HepG2 (cell line): ENCODE results near the gene DNAAF1. TPM values are rescaled to one million over a fixed set of nuclear protein-coding genes. Genes with fewer than 3 reads are reported as not detected.

Experiments used
- ATAC-seq: fragments of 200-7000 bp; cut with Tn5 transposase; 3 replicates; pipeline ENCODE4 v1.9.1; 2020; ENCODE audit warnings: mild to moderate bottlenecking, moderate library complexity
- BruUV-seq: library from RNA; stranded (reverse); fragments of 400-500 nt; replicated peaks from 2 replicates; lab custom pipeline; 2021; lab: Mats Ljungman, UMichigan
- CTCF ChIA-PET: fragments of 300-600 bp; formaldehyde crosslinking; extraction: SDS; loops from one replicate; lab custom pipeline; 2021; ENCODE audit warnings: low total read pairs, inconsistent platforms, low intra/inter-chr PET ratio; lab: Yijun Ruan, JAX
- POLR2A ChIA-PET: fragments of 350-600 bp; sonication (Branson Sonifier 250); formaldehyde crosslinking; loops from one replicate; lab custom pipeline; 2020; ENCODE audit warnings: antibody characterized with exemption, inconsistent platforms; lab: Yijun Ruan, JAX
- DNase-seq: peaks from one replicate; pipeline ENCODE4 v3.0.0-alpha.2; 2015; ENCODE audit warnings: low spot score
- FAIRE-seq: peaks from 3 replicates; lab custom pipeline; 2011; peaks lifted over from hg19 to GRCh38; lab: Jason Lieb, UNC
- H2AFZ ChIP-seq: one replicate; pipeline ENCODE4 v1.6.1; 2011; ENCODE audit warnings: low read length, inconsistent platforms
- H3K27ac ChIP-seq: fragments of 300-600 bp; 3 replicates; pipeline ENCODE4 v1.8.0; 2011; ENCODE audit warnings: mixed run types, mild to moderate bottlenecking, mixed read lengths, low read length, inconsistent platforms; ENCODE audit not compliant: insufficient read depth; ENCODE audit errors: extremely low read length
- H3K27me3 ChIP-seq, 2 experiments: fragments of 200-600 bp in 1 of 2; 2 replicates in 1 of 2; 3 replicates in 1 of 2; pipeline versions ENCODE4 v1.6.0 to v1.8.0; 2011; ENCODE audit warnings: low read length in 2 of 2, mild to moderate bottlenecking in 2 of 2, moderate library complexity in 2 of 2, inconsistent platforms in 1 of 2; ENCODE audit not compliant: insufficient read depth in 2 of 2, control insufficient read depth in 1 of 2
- H3K36me3 ChIP-seq, 2 experiments: fragments of 200-600 bp in 1 of 2; replicated peaks in 1 of 2; 2 replicates in 1 of 2; 3 replicates in 1 of 2; pipeline versions ENCODE4 v1.5.1 to v1.8.0; 2011; ENCODE audit warnings: low read length in 2 of 2, inconsistent platforms in 1 of 2; ENCODE audit not compliant: insufficient read depth in 2 of 2, control insufficient read depth in 1 of 2
- H3K4me1 ChIP-seq: 2 replicates; pipeline ENCODE4 v1.5.1; 2012; ENCODE audit warnings: low read length, inconsistent platforms; ENCODE audit not compliant: insufficient read depth
- H3K4me2 ChIP-seq: 2 replicates; pipeline ENCODE4 v1.6.0; 2011; ENCODE audit warnings: low read depth, low read length, inconsistent platforms
- H3K4me3 ChIP-seq, 3 experiments: fragments of 200-600 bp in 1 of 3; sonication (generic), shearing (Covaris generic) in 1 of 3; replicated peaks in 1 of 3; 2 replicates each; pipeline ENCODE4 v1.5.1; 2011 to 2016; ENCODE audit warnings: low read length in 3 of 3, inconsistent platforms in 2 of 3, low read depth in 2 of 3, mild to moderate bottlenecking in 2 of 3, control low read depth in 1 of 3, mixed read lengths in 1 of 3; ENCODE audit not compliant: insufficient read depth in 1 of 3
- H3K79me2 ChIP-seq: one replicate; pipeline ENCODE4 v1.6.1; 2011; ENCODE audit warnings: low read length, inconsistent platforms; ENCODE audit not compliant: insufficient read depth
- H3K9ac ChIP-seq: 2 replicates; pipeline ENCODE4 v1.6.0; 2011; ENCODE audit warnings: mild to moderate bottlenecking, low read depth, low read length, inconsistent platforms; ENCODE audit not compliant: insufficient read depth
- H3K9me3 ChIP-seq: 2 replicates; pipeline ENCODE4 v1.5.1; 2012; ENCODE audit warnings: mild to moderate bottlenecking, low read length
- H4K20me1 ChIP-seq: 2 replicates; pipeline ENCODE4 v1.6.0; 2011; ENCODE audit warnings: inconsistent platforms, mild to moderate bottlenecking, low read length, moderate library complexity; ENCODE audit not compliant: insufficient read depth
- ATF2 ChIP-seq: sonication (generic); formaldehyde crosslinking; IDR thresholded peaks from 2 replicates; pipeline ENCODE4 v1.4.0; 2020; ENCODE audit warnings: missing genetic modification reagents
- HDAC6 ChIP-seq: fragments of 200-600 bp; sonication (generic); IDR thresholded peaks from 2 replicates; pipeline ENCODE4 v1.7.0; 2017; ENCODE audit warnings: mild to moderate bottlenecking, antibody characterized with exemption, low read length, low read depth
- KDM1A ChIP-seq: IDR thresholded peaks from 2 replicates; pipeline ENCODE4 v1.6.1; 2016; ENCODE audit warnings: missing compliant biosample characterization
- KDM6A ChIP-seq: IDR thresholded peaks from 2 replicates; pipeline ENCODE4 v1.6.1; 2016; ENCODE audit warnings: low read depth
- MXD4 ChIP-seq: IDR thresholded peaks from 2 replicates; pipeline ENCODE4 v1.6.1; 2016; ENCODE audit warnings: mild to moderate bottlenecking, missing biosample characterization, missing genetic modification reagents
- TARDBP ChIP-seq: sonication (generic); formaldehyde crosslinking; IDR thresholded peaks from 2 replicates; pipeline ENCODE4 v1.8.0; 2022; ENCODE audit warnings: mild to moderate bottlenecking, missing genetic modification reagents
- THRA ChIP-seq: sonication (generic); formaldehyde crosslinking; IDR thresholded peaks from 2 replicates; pipeline ENCODE4 v1.4.0; 2020; ENCODE audit warnings: missing genetic modification reagents, borderline replicate concordance
- ZNF557 ChIP-seq: sonication (generic); formaldehyde crosslinking; IDR thresholded peaks from 2 replicates; pipeline ENCODE4 v1.4.0; 2020; ENCODE audit warnings: missing genetic modification reagents
- ZNF737 ChIP-seq: sonication (generic); formaldehyde crosslinking; IDR thresholded peaks from 2 replicates; pipeline ENCODE4 v1.5.0; 2020; ENCODE audit warnings: missing genetic modification reagents, mild to moderate bottlenecking, borderline replicate concordance
- ZZZ3 ChIP-seq: sonication (generic); formaldehyde crosslinking; IDR thresholded peaks from 2 replicates; pipeline ENCODE4 v1.4.0; 2020; ENCODE audit warnings: missing genetic modification reagents, mild to moderate bottlenecking, borderline replicate concordance
- WGBS: methylation state at CpG from one replicate; pipeline ENCODE4 v1.1.6; 2017; ENCODE audit warnings: low lambda C conversion rate; 5-methylcytosine and 5-hydroxymethylcytosine counted together
- in situ Hi-C: cut with HindIII; loops from 2 replicates; pipeline ENCODE4 v1.10.0; 2017; ENCODE audit warnings: low pct_unique_long_range_greater_than_20kb; ENCODE audit not compliant: extremely low pct_ligation_motif_present
- intact Hi-C: fragments of 100-400 bp; cut with micrococcal nuclease; formaldehyde crosslinking; loops from one replicate; pipeline ENCODE4 v1.10.0; 2022; ENCODE audit not compliant: unreplicated experiment
- polyA plus RNA-seq, 8 experiments: library from polyadenylated mRNA; depleted of rRNA in 3 of 8; stranded (reverse) in 7 of 8; unstranded in 1 of 8; fragments of >200 nt; fragmentation: Illumina TruSeq in 4 of 8; extraction: Trizol in 4 of 8; gene quantifications; 2 replicates each; pipeline versions ENCODE4 v1.2.1 to v1.2.3, GENCODE V29; 2011 to 2016; ENCODE audit warnings: low read depth in 4 of 8, missing spikeins in 1 of 8, mixed read lengths in 1 of 8; ENCODE audit not compliant: insufficient read depth in 1 of 8
- total RNA-seq, 5 experiments: library from RNA; depleted of rRNA; stranded (reverse); fragments of >200 nt; fragmentation: Illumina TruSeq; extraction: Trizol; gene quantifications; 2 replicates each; pipeline ENCODE4 v1.2.3, GENCODE V29; 2016; ENCODE audit warnings: low read depth in 1 of 5

The DNAAF1 gene
- total and polyA plus RNA-seq, 2 of the 13 experiments (the other 11 are each of a cell fraction or from before 2014, with no cell fraction given): 0.04 TPM; not detected in 1

GRCh38 chr16:84174396-84174795, 29.3 kb downstream of the DNAAF1 start:
- Histone ChIP-seq H3K27me3 (peaks cover 3 to 11% of the 10 kb centered on the region in 2 experiments; a peak in 4 of 5 replicates), H3K4me3 (no peak overlapping the region), H3K27ac (no peak overlapping the region), H4K20me1 (no peaks in the 10 kb centered on the region), H3K9ac (no peak overlapping the region), H3K36me3 (peaks cover 1 to 9% of the 10 kb centered on the region in 2 experiments; a peak in 2 of 5 replicates), H3K9me3 (no peaks in the 10 kb centered on the region), H3K4me1 (peaks cover 37% of the 10 kb centered on the region), H2AFZ (no peak overlapping the region), H3K79me2 (no peaks in the 10 kb centered on the region), H3K4me2 (peak overlapping the region; percentile 28)
- in situ Hi-C loops (no loop called here), intact Hi-C loops (loop anchor here (2.0 kb wide), 1 partner anchor 30 kb away; the partner anchor contains the start of genes DNAAF1 and HSDL1)
- 22% methylated on average over 11 of the region's 11 CpGs for WGBS
- ATAC-seq (no peak), FAIRE-seq (no peak), DNase-seq (no peak)
- TF ChIP-seq KDM1A (no peak), KDM6A (no peak), ZZZ3 (no peak)
- ChIA-PET CTCF (interaction anchor here (1.2 to 2.1 kb wide), 3 partner anchors 30 to 90 kb away, joined by 3 to 23 read pairs (median 6); partner anchors contain the start of genes DNAAF1 and HSDL1), POLR2A (no interaction called here)
- BruUV-seq: no TSS peak

GRCh38 chr16:84175350-84176081, 30.4 kb downstream of the DNAAF1 start:
- H3K36me3 ChIP-seq: peaks cover 3 to 14% of the 10 kb centered on the region in 2 experiments; a peak in 3 of 5 replicates
- peak; percentile 65 for DNase-seq
- ChIA-PET CTCF (interaction anchor here (1.2 to 2.1 kb wide), 3 partner anchors 31 to 91 kb away, joined by 3 to 23 read pairs (median 6); partner anchors contain the start of genes DNAAF1 and HSDL1), POLR2A (interaction anchor here (0.8 to 2.6 kb wide), 7 partner anchors 12 to 221 kb away, joined by 3 to 18 read pairs (median 3); partner anchors contain the start of genes DNAAF1, HSDL1 and TAF1C)
- no peaks in the 10 kb centered on the region for H3K9me3 ChIP-seq
- ATAC-seq: peak; percentile 80
- WGBS: 9% methylated on average over 10 of the region's 10 CpGs
- peak overlapping the region in 1 of 3 experiments; percentile 61; a peak in 1 of 6 replicates for H3K4me3 ChIP-seq
- intact Hi-C loops: loop anchor here (1.0 to 5.0 kb wide), 3 partner anchors 31 to 223 kb away; partner anchors contain the start of genes DNAAF1, HSDL1 and OSGIN1
- H3K4me1 ChIP-seq: peaks cover 37% of the 10 kb centered on the region
- no peak overlapping the region for H3K27ac ChIP-seq
- peak; percentile 94 for FAIRE-seq
- peaks cover 1 to 6% of the 10 kb centered on the region in 2 experiments; a peak in 3 of 5 replicates for H3K27me3 ChIP-seq
- H2AFZ ChIP-seq: no peak overlapping the region
- no TSS peak for BruUV-seq
- H3K79me2 ChIP-seq: no peaks in the 10 kb centered on the region
- in situ Hi-C loops: loop anchor here (5.0 to 25.0 kb wide), 2 partner anchors 88 to 213 kb away; partner anchors contain the start of genes NECAB2 and OSGIN1
- peak overlapping the region; percentile 75 for H3K4me2 ChIP-seq
- H4K20me1 ChIP-seq: no peaks in the 10 kb centered on the region
- no peak overlapping the region for H3K9ac ChIP-seq
- TF ChIP-seq HDAC6 (no peak), MXD4 (CRISPR knock-in tag) (no peak), THRA (CRISPR knock-in tag) (no peak), TARDBP (CRISPR knock-in tag) (0 out of 2 replicates have a peak, but pooled peaks have one; percentile 40), ZNF557 (CRISPR knock-in tag) (no peak), ATF2 (CRISPR knock-in tag) (peak; percentile 33; the same call in 1 of the 2 replicates), ZNF737 (CRISPR knock-in tag) (0 out of 2 replicates have a peak, but pooled peaks have one; percentile 33)
